Heart left ventricle (tissue), 13 donors: ENCODE data around the gene TOX2.

Source experiments
- CTCF ChIP-seq, 12 donors: fragments of 200-600 bp; sonication (generic) in 4 of 12; IDR thresholded peaks; one replicate each; pipeline versions ENCODE4 v1.5.0 to v1.8.0; 2018 to 2022; ENCODE audit warnings: antibody characterized with exemption in 12 of 12, mild to moderate bottlenecking in 5 of 12
- POLR2A ChIP-seq, 2 donors: fragments of 450-650 bp; IDR thresholded peaks; one replicate each; pipeline ENCODE4 v1.6.1; 2017; ENCODE audit warnings: antibody characterized with exemption in 2 of 2, mild to moderate bottlenecking in 2 of 2, moderate library complexity in 2 of 2
- donor health status: ischemic (EF 13 %, LVEDD 7.1; RV severe dilation, severe dysfunction).
- donor health status: DM: no; HTN: yes; CAD: no.
- donor health status: DM: no; HTN: no; CAD: no.
- donor health status: ischemic (EF 25% LVEDD 6.9; RV normal size, moderate dysfunction).
- donor health status: ischemic (EF 25% LVEDD 5.7; RV mildly dilated, moderate dysfunction).
- donor health status: ischemic (EF 35%, LVEDD 5.7; RV mildly dilated, moderate dysfunction).
- donor health status: nonischemic (EF 11% LVEDD 7.7; RV severe dilation, severe dysfunction).
- donor health status: DM: yes; HTN: yes; CAD: no.
- donor health status: PGD.
- donor health status: ischemic (EF 29% LVEDD 5.4; RV normal size, mild dysfunction).
- donor health status: nonischemic (EF 23%, LVEDD 6.1; RV moderate dilation, normal function).

DNA sequence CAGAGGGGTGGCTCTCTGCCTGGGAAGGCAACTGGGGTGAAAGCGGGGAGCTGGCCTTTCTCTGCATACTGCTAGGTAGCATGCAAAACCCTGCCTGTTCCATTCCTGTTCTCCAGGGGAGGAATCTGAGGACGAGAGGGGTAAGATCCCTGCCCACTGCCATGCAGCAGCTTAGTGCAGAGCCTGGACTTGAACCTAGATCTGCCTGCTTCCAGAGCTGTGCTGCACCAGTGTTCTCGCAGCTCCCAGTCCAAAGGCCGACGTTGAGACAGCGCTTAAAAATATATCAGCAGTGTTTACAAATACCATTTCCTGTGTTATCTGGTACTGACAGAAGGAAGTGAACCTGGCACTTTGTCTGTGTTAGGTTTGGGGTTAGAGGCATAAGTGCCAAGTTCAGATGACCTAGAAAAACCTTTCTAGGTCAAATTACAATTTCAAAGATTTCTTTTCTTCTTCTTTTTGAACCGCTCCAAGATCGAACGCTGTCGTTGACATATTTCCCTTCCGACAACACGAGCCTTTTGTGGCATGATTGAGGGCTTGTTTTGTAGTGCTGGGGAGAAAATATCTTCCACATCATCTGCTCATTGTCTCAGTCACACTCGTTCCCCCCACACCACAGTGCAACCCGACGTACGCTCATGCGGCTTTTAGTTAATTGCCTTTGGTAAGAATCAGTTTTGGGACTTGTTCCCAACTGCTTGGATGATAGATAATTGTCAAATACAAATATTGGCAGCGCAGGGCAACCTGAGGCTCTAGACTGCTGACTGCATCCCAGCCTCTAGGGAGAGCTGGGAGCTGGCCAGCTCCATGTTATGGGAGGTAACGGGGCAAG, 44.6 kb downstream of the TOX2 start:
- no peak for TF ChIP-seq CTCF (IDR thresholded peaks at IDR 0.05)
- TF ChIP-seq POLR2A (IDR thresholded peaks at IDR 0.05) = no peak
